ENCODE results near the gene SALL2. TPM values are rescaled to one million over a fixed set of nuclear protein-coding genes. Genes with fewer than 3 reads are reported as not detected.

The SALL2 gene
- total RNA-seq, 1 donor from 2014 or later = 1.7 TPM

DNA sequence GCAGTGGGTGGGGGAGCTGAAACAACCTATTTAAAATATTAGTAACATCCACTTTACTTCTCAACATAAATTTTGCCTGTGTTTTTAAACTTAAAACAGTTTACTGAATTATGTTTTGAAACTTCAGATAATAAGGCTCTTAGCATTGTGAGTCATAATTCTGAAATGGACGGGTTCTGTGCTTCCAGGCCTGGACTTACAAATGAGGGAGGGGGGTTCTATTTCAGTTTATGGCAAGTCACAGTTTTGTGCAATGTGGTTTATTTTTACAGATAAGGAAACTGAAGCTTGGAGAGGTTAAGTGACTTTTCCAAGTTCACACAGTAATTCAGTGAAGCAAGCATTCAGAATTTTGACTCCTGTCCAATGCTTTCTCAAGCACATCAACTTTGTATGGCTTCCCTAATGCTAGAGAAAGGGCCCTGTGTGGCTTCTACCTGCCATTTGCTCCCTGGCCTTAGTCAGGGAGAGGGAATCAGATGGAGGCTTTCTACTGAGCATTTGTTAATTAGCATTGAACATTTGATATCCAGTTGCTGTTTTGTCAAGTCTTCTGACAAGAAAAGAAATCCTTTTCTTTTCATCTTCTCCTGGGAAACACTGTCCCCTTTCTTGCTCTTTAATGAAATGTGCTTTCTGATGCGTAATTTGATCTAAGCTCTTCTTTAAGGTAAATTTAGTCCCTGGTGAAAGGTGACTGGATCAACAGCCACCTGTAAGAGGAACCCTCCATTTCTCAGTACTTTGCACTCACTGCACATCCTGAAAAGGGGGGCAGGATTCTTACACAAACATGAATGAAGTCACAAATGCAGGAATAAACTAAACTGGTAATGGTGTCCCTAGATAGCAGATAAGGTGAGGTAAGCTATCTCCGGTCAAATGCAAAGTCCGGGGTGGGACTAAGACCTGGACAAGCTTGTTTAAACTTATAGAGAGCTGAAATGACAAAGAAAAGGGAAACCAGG, 2.5 kb upstream of the SALL2 start:
- no peak for DNase-seq (ENCODE audit: low spot score)

DNA sequence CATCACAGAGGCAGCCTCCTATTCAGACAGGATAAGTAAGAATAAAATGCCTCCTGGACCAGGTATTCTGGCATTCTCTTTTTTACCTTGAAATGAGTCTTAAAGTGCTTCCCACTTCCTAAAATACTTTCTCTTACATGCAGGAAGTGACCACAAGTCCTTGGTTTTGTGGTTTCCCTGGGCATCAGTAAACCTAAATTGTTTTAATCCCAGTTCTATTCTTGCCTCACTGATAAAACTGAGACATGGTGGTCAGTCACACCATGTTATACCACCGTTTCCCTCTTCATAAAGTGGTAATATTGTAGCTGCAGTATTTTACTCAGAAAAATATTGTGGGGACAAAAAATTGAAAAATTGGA, 1.2 kb upstream of the SALL2 start:
- DNase-seq (ENCODE audit: low spot score) = no peak

DNA sequence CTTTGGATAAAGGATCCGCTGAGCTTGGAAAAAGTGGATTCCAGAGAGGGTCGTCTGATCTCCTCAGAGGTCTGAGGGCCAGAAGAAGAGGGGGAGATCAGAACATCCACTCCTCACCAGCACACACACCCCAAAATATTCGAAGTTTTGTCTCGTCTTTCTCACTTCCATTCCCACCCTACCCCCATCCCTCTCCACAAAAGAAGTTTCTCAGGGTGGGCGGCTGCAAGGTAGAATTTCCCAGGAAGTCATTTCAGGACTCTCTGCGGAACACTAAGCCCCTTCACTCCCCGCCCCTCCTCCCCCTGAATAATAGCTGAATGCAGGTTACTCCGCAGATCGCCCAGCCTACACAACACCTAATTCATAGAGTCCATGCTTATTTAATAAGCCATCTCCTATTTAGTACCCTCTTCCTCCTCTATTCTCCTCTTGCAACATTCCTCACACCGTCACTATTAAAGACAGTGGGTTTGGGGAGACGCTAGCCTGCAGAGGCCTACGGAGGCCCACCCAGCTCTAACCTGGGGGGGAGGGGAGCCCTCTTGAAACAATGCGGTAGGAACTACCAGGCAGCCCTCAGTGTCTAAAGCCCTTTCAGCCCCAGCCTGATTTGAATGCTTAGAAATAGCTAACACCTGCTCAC, 649 bp upstream of the SALL2 start:
- DNase-seq (ENCODE audit: low spot score) = no peak

DNA sequence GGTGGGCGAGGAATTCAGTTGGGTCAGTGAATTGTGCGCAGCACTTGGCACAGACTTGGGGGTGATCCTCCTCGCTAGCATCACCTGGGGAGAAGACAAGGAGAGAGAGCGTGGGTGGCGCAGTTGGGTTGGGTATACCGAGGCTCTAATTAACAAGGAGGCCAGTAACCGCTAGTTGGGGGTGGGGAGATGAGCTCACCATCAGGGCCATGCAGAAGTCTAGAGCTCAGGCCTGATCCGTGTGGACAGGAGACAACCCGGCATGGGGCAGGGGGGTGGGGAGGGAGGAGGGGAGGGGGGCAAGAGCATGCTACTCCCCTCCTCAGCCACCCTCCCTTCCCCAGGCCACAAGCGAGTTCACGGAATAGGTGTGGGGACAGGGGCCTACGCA, 580 bp downstream of the SALL2 start:
- no peak for DNase-seq (ENCODE audit: low spot score)

DNA sequence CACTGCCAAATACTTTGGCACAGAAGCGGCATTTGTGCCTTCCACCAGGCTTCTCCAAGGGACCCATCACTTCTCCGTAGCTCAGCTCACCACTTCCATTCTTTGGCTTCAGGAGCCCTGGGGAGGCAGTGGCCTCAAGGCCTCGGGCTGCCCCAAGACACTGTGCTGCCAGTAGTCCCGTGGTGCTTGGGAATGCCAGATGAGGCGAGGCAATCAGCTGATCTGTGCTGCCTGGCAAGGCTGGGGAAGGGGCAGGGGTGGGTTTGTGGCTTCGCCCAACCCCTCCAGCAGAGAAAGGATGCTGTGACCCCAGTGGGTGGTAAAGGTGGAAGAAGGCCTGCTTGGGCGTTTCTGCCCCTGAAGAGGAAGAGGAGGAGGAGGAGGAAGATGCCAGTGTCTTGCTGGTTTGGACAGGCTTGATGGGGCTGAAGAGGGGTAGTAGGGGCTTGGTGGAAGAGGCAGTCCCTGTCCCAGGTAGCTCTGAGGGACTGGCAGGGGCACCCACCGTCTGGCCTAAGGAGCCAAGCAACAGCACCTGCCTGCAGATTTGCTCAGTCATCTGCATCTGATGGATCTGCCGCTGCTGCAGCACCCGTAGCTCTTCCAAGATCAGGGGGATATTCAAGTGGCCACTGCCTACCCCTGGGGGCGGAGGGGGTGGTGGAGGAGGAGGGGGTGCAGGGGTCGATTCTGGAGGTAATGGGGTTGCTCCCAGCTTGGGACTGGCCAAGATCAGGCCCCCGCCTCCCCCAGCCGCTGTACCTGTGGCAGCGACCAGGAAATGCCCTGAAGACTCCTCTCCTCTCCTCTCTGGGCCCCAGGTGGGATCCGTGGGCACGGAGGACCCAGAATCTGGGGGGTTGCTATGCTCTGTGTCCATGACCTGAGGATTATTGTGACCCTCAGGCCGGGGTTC, 1.3 kb downstream of the SALL2 start:
- no peak for DNase-seq (ENCODE audit: low spot score)

DNA sequence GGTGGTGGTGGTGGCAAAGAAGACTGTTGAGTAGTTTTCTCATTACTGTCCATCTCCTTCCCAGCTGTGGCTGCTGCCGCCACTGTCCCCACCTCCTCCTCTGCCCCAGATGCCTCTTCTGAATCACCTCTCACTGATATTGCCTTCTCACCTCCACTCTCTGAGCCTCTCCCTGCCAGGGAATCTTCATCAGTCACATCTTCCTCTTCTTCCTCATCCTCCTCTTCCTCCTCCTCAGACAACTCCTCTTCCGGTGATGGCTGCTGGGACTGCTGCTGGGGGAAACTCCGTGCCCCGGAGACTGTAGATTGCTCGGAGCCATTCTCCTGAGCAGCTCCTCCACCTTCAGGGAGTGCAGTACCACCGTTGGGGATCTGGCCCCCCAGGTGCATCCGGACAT, 2.9 kb downstream of the SALL2 start:
- DNase-seq (ENCODE audit: low spot score) = no peak

DNA sequence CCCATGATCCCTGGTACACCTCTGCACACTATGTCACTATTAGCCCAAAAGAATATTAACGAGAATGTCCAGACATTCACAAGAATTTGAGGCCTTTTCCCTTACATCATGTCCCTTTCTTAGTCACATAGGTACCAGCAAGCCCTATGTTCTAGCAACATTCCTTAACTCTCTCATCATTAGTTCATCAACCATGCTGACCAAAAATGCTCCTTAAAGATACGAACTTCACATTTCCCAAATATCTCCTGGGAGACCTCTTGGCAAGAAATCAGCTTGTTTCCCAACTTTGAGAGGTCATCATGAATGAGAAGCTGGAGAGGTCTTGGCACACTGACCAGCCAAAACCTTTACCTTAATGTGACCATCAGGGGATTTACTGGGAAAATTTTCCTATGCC, 4.6 kb downstream of the SALL2 start:
- no peak for DNase-seq (ENCODE audit: low spot score)

DNA sequence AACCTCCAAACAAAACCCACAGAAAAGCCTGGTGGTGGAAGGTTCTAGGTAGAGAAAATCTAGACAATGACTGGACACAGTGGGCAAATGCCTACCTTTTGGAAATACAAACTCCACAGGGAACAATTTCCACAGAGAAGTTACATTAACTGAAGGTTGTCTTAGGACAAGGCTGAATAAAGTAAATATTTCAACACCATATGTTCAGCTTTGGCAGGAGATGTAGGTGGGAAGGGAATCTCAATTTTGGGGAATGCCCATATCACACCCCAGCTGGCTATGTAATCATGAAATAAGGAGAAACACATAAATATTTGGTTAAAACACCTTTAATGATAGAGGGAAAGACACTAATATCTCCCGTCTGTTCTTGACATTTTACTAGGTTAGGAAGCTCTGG, 5.4 kb downstream of the SALL2 start:
- DNase-seq (ENCODE audit: low spot score) = no peak

DNA sequence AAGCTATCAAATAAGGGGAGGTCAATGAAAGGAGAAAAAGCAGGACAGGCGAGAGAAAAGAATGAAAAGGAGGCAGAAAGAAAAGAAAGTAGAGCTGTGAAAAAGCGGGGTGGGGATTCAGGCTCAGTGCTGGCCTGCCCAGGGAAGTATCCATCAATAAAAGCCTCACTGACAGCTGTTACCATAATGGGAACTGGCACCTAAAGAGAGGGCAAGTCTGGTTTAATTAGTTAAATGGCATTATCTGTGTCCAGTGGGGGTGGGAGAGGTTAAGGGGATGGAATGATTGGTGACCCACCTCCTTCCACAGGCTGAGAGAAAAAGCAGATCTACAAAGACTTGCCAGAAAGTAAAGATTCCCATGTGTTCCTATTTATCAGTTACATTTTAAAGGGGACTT, 7.4 kb downstream of the SALL2 start:
- no peak for DNase-seq (ENCODE audit: low spot score)

DNA sequence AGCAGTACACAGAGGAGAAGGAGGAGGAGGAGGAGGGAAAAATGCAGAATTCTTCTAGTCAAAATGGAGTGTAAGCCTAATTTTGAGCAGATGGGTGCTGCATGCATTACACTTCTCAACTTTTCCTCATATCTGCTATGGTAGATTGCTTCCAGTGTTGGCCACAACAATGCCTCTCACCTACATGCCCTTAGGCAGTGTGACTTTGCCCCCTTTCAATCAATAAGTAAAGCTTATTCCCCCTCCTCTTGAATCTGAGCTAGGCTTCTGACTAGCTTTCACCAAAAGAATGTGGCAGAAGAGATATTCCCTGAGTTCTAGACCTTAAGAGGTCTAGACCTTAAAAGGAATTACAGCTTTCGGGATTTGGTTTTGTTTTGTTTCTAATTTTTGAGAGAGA, 11.8 kb downstream of the SALL2 start:
- DNase-seq (ENCODE audit: low spot score) = no peak

DNA sequence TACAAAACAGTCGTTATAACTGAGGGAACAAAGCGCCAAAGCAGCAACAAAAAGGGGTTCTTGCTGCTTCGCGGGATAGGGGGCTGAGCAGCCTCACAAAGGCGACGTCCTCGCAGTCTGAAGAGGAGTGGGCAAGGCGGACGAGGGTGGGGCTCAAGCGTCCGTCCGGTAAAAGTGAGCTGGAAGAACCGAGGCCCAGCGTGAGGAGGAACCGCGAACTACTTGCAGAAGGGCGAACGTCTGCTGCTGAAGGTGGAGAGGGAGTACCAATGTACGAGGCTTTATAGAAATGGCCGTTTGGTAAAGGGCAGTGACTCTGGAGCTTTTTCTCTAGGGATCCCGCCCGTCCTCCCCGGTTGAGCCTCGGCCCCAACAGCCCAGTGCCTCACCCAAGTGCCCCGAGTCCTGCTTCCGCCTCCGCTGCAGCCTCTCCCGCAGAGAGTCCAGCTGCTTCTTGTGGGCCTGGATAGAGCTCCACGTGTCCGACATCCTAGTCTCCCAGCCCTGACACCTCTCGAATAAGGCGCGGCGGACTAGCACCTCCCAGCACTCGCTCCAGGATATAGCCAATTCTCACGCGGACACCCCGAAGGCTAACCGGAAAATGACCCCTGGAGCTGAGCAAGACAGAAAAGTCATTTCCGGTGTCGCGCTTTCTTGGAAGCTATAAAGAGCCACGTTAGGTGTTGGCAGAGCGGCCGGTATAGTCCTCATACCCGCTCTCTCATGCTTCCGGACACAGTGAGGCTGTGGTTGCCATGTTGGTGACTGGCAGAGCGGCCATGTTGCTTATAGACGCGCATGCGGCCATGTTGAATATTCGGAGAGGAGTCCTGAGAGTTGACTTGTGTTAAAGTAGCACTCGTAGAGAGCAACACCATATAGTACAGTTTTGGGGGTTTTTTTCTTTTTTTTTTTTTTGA, 15.2 kb downstream of the SALL2 start, which contains the start of gene METTL3:
TSS of gene METTL3 (minus strand) at position 606 of the 923 bp plus-strand sequence. CDS start at position 489, 117 bp downstream.
- peak; percentile 100 for DNase-seq (ENCODE audit: low spot score)

DNA sequence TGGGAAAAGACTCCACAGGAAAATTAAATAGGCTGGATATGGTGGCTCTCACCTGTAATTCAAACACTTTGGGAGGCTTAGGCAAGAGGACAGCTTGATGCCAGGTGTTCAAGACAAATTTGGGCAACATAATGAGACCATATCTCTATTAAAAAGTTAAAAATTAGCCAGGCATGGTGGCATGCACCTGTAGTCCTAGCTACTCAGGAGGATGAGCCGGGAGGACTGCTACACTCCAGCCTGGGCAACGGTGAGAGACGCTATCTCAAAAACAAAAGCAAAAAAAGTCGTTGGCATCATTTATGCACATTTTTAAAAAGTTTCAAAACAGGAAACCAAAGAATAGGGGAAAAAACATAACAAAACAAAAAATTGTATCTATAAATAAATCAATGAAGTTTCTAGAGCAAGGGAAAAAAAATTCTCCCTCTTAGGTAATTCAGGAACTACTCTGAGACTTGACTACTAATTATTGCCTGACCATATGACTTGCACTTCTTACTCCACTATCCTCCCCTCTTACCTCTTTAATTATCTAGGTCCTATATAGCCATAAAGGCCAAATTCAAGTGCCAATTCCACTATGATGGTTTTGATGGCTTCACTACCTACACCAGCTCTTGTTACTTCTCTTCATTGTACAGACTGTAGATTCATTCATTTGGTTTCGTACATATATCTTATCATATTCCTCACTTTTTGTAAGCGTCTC, 16.6 kb downstream of the SALL2 start:
- no peak for DNase-seq (ENCODE audit: low spot score)

DNA sequence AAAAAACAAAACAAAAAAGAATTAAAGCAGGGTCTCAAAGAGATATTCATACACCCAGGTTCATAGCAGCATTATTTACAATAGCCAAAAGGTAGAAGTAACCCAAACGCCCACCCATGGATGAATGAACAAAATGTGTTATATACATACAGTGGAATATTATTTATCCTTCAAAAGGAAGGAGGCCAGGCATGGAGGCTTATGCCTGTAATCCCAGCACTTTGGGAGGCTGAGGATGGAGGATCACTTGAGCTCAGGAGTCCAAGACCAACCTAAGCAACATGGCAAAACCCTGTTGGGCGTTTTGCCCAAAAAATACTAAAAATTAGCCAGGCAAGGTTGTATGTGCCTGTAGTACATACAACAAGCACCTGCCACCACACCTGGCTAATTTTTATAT, 19.6 kb downstream of the SALL2 start:
- no peak for DNase-seq (ENCODE audit: low spot score)

DNA sequence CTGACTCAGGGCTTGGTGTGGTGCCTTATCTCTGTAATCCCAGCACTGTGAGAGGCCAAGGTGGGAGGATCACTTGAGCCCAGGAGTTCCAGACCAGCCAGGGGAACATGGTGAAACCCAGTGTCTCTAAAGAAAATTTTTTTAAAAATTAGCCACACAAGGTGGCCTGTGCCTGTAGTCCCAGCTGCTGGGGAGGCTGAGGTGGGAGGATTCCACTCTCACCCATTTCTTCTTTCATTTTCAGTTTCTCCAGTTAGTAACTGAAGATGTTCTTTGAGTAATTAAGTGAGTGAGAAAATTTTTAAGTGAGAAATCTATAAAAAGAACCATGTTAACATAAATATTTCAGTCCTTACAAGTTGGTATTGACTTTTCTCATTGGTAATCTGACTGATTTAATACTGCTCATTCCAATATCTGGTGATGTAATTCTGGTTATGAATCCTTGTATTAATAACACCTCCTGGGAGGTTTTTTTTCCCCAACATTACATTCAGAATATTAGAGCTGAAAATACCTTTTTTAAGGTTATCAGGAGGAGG, 21.1 kb downstream of the SALL2 start:
- no peak for DNase-seq (ENCODE audit: low spot score)

DNA sequence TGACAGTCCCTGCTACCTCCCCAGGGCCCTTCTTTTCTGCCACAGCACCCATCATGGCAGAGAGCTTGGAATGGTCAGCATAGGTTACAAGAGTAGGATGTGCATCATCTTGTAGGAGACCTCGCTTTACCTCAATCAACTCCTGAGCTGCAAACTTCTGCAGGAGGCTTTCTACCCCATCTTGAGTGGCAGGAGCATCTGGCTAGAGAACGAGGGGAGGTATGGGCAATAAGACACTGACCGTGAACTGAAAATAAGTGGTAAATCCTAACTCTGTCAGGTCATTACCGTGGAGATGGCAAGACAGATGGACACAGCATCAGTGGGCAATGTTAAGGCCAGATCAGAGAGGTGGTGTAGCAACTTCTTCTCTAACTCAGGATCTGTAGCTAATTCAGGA, 22.8 kb downstream of the SALL2 start:
- DNase-seq (ENCODE audit: low spot score) = no peak

DNA sequence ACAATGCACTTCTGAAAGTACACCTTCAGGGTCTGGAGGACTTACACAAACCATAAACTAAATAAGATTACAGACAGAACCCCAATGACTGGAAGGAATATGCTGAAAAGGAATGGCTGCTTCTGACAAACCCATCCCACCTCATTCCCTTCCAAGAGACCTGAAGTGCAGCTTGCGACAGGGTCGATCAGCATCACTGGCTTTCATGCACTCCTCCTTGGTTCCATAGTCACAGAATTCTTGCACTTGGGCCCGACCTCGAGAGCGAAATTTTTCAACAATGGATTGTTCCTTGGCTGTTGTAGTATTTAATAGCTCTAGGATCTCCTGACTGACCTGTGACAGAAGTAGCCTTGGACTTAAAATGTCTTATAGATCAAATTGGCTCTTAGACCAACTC, 24.6 kb downstream of the SALL2 start:
- DNase-seq (ENCODE audit: low spot score) = no peak

DNA sequence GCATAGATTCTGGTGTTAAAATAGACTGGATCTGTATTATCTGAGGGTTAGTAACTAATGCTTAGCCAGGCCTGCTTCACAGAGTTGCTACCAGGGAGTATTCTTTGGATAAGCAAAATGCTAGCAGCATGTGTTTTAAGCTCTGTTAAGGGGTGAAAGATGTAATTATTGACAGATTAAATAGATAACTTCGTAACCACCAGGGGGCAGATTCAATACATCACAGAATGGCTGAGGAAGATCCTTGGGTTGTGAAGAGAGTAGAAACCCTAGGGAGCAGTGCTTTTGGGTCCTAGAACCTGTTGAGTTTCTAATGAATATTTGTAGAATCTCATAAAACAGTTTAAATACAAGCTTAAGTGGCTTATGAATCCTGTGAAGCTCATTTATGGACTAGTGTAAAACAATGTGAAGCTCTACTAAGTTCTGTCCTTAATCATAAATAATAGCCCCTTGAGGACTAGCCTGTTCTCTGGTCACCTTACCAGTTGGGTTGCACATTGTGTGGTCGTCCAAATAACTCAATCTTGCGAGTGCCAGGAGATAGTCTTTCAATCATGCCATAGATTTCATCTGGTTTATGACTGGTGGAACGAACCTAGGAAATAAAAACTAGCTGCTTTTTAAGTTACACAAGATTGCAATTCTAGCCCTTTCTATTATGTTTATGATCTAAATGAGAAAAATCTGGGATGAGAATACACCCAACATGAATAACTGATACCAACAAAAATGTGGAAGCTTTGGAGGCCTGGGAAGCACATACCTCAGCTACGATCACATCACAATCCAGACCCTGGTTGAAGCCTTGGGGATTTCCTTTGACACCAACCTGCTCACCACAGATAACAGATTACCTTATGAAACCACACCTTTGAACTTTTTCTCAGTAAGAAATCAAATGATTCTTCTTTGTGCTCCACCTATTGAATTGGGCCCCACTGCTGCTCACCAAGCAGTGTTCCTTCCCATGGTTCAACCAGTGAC, 27.3 kb downstream of the SALL2 start:
- DNase-seq (ENCODE audit: low spot score) = peak; percentile 32

DNA sequence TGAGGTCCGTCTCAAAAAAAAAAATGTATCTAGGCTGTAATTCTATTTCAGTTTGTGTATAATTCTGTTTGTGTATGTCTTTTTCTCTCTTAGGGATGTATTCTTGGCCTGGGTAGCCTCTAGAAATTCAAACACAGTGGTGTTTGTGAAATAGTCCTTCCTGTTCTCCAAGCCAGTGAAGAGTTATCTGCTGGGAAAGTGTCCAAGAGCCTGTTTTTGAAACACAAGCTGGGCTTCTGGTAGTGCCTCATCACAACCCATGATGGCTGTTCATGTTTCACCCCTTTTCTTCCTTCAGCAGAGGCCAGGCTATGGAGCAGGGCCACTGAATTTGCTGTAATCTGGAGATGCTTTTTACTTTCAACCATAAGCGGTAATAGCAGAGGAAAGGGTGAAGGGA, 29.7 kb downstream of the SALL2 start:
- peak; percentile 15 for DNase-seq (ENCODE audit: low spot score)
